GM12875 (cell line): ENCODE results near the gene DNAH11.
"Not testable (repeated sequence)": the region's sequence is repeated elsewhere in the genome, so short reads cannot be mapped to it uniquely, and the experiment has no call there.

Experiments used
- H3K4me3 ChIP-seq: one replicate; pipeline ENCODE4 v1.5.1; 2011; ENCODE audit warnings: low read depth, low read length, control low read depth
- CTCF ChIP-seq: IDR thresholded peaks from 2 replicates; pipeline ENCODE4 v1.5.1; 2011; ENCODE audit warnings: low read depth, mild to moderate bottlenecking, control low read depth, inconsistent platforms, low read length, moderate library complexity, borderline replicate concordance; ENCODE audit not compliant: insufficient read depth

DNAH11 gene

GRCh38 chr7:21869785-21870402, 327.1 kb downstream of the DNAH11 start:
- no peak overlapping the region for H3K4me3 ChIP-seq
- TF ChIP-seq CTCF: no peak

GRCh38 chr7:21883069-21883468, 340.2 kb downstream of the DNAH11 start:
- no peak overlapping the region for H3K4me3 ChIP-seq
- no peak for TF ChIP-seq CTCF

- H3K4me3 ChIP-seq: not testable (repeated sequence)
These were observed 340.7 kb downstream of the DNAH11 start for GRCh38 chr7:21883501-21883900.

- H3K4me3 ChIP-seq: no peak overlapping the region
- TF ChIP-seq CTCF: no peak
These were observed 341.7 kb downstream of the DNAH11 start for GRCh38 chr7:21884496-21884895.

GRCh38 chr7:21886396-21886795, 343.6 kb downstream of the DNAH11 start:
- no peak for TF ChIP-seq CTCF
- no peak overlapping the region for H3K4me3 ChIP-seq

- no peak overlapping the region for H3K4me3 ChIP-seq
- no peak for TF ChIP-seq CTCF
These were observed 344.5 kb downstream of the DNAH11 start for GRCh38 chr7:21887353-21887752.

GRCh38 chr7:21887779-21888178, 344.9 kb downstream of the DNAH11 start:
- TF ChIP-seq CTCF: no peak
- H3K4me3 ChIP-seq: no peak overlapping the region

- no peak for TF ChIP-seq CTCF
- H3K4me3 ChIP-seq: no peak overlapping the region
These were observed 348.5 kb downstream of the DNAH11 start for GRCh38 chr7:21891291-21891690.
